Keratinocyte (primary cell): ENCODE results near the gene DDX60. TPM values are rescaled to one million over a fixed set of nuclear protein-coding genes. Genes with fewer than 3 reads are reported as not detected.

Experiments used
- DNase-seq: peaks from one replicate; pipeline ENCODE4 v3.0.0-alpha.2; 2011; ENCODE audit warnings: low read depth, missing footprints, low spot score
- FAIRE-seq: peaks from 2 replicates; lab custom pipeline; 2011; peaks lifted over from hg19 to GRCh38; lab: Jason Lieb, UNC
- H2AFZ ChIP-seq: 2 replicates; pipeline ENCODE4 v1.6.0; 2012; ENCODE audit warnings: low read length, control low read depth, inconsistent platforms; ENCODE audit not compliant: control insufficient read depth
- H3K27ac ChIP-seq: 2 replicates; pipeline ENCODE4 v1.5.1; 2011; ENCODE audit warnings: low read length; ENCODE audit not compliant: control insufficient read depth, insufficient read depth
- H3K27me3 ChIP-seq: 3 replicates; pipeline ENCODE4 v1.6.0; 2011; ENCODE audit warnings: low read length; ENCODE audit not compliant: control insufficient read depth, insufficient read depth; ENCODE audit errors: extremely low read depth
- H3K36me3 ChIP-seq, 2 experiments: 2 replicates in 1 of 2; 3 replicates in 1 of 2; pipeline ENCODE4 v1.5.1; 2011; ENCODE audit warnings: low read length in 2 of 2, mild to moderate bottlenecking in 1 of 2; ENCODE audit not compliant: control insufficient read depth in 2 of 2, insufficient read depth in 2 of 2; ENCODE audit errors: extremely low read depth in 1 of 2
- H3K4me1 ChIP-seq: 3 replicates; pipeline ENCODE4 v1.5.1; 2011; ENCODE audit warnings: low read length; ENCODE audit not compliant: control insufficient read depth, insufficient read depth; ENCODE audit errors: extremely low read depth
- H3K4me2 ChIP-seq: 3 replicates; pipeline ENCODE4 v1.6.0; 2011; ENCODE audit warnings: low read depth, low read length; ENCODE audit not compliant: control insufficient read depth, insufficient read depth; ENCODE audit errors: extremely low read depth
- H3K4me3 ChIP-seq, 3 experiments: fragments of 200-600 bp in 1 of 3; sonication (generic) in 1 of 3; 2 replicates in 2 of 3; 3 replicates in 1 of 3; pipeline ENCODE4 v1.5.1; 2011 to 2016; ENCODE audit warnings: low read length in 3 of 3, mild to moderate bottlenecking in 3 of 3, control low read depth in 2 of 3, inconsistent platforms in 1 of 3, low read depth in 1 of 3, mixed read lengths in 1 of 3, mixed run types in 1 of 3, moderate library complexity in 1 of 3; ENCODE audit not compliant: control insufficient read depth in 2 of 3, insufficient read depth in 2 of 3; ENCODE audit errors: extremely low read depth in 1 of 3
- H3K79me2 ChIP-seq: 2 replicates; pipeline ENCODE4 v1.6.0; 2012; ENCODE audit warnings: low read length; ENCODE audit not compliant: control insufficient read depth, insufficient read depth
- H3K9ac ChIP-seq: 3 replicates; pipeline ENCODE4 v1.6.0; 2011; ENCODE audit warnings: low read length; ENCODE audit not compliant: control insufficient read depth, insufficient read depth; ENCODE audit errors: extremely low read depth
- H3K9me1 ChIP-seq: 3 replicates; pipeline ENCODE4 v1.6.0; 2011; ENCODE audit warnings: low read length; ENCODE audit not compliant: control insufficient read depth, insufficient read depth; ENCODE audit errors: extremely low read depth
- H3K9me3 ChIP-seq: 2 replicates; pipeline ENCODE4 v1.5.1; 2012; ENCODE audit warnings: low read depth, low read length; ENCODE audit not compliant: control insufficient read depth
- H4K20me1 ChIP-seq: 3 replicates; pipeline ENCODE4 v1.6.0; 2011; ENCODE audit warnings: low read length; ENCODE audit not compliant: control insufficient read depth, insufficient read depth; ENCODE audit errors: extremely low read depth
- CTCF ChIP-seq, 3 experiments: IDR thresholded peaks in 1 of 3; conservative IDR thresholded peaks in 1 of 3; optimal IDR thresholded peaks in 1 of 3; 2 replicates in 2 of 3; 3 replicates in 1 of 3; pipeline versions ENCODE3 to v1.5.1; 2011; ENCODE audit warnings: low read length in 3 of 3, mild to moderate bottlenecking in 3 of 3, moderate library complexity in 2 of 3, control low read depth in 1 of 3, inconsistent platforms in 1 of 3; ENCODE audit not compliant: insufficient read depth in 2 of 3; ENCODE audit errors: extremely low read depth in 1 of 3
- EZH2 ChIP-seq: IDR thresholded peaks from one replicate; pipeline ENCODE4 v1.6.1; 2012; ENCODE audit warnings: inconsistent platforms, mild to moderate bottlenecking, low read length, moderate library complexity
- dilution Hi-C: fragments of 300-500 bp; cut with MboI; formaldehyde crosslinking; loops from one replicate; pipeline ENCODE4 v1.7.0; 2020; ENCODE audit warnings: low sequenced_read_pairs; ENCODE audit not compliant: extremely low pct_ligation_motif_present
- polyA plus RNA-seq, 5 experiments: library from polyadenylated mRNA; depleted of rRNA in 3 of 5; stranded (reverse) in 3 of 5; stranded (forward) in 1 of 5; unstranded in 1 of 5; fragments of >200 nt; gene quantifications; 1 replicate in 1 of 5; 2 replicates in 3 of 5; 3 replicates in 1 of 5; pipeline versions ENCODE4 v1.2.1 to v1.2.3, GENCODE V29; 2011 to 2012; ENCODE audit warnings: missing spikeins in 2 of 5, low read depth in 1 of 5, low replicate concordance in 1 of 5

Gene DDX60
- polyA plus RNA-seq, 1 donor (not counting 4 experiments of a cell fraction or from before 2014, with no cell fraction given) = 44.6 TPM

- H3K27me3 ChIP-seq = no peaks in the 10 kb centered on the region
- no peaks in the 10 kb centered on the region for H3K4me1 ChIP-seq
- no peak overlapping the region for H3K27ac ChIP-seq
- FAIRE-seq = no peak
- dilution Hi-C loops = no loop called here
- no peaks in the 10 kb centered on the region for H3K79me2 ChIP-seq
- H4K20me1 ChIP-seq = no peaks in the 10 kb centered on the region
- no peaks in the 10 kb centered on the region for H3K9me3 ChIP-seq
- TF ChIP-seq CTCF (optimal IDR thresholded peaks at IDR 0.05 in 1 of 3, IDR thresholded peaks at IDR 0.05 in 1 of 3, conservative IDR thresholded peaks at IDR 0.05 in 1 of 3; ENCODE audit: extremely low read depth in 1 of 3, insufficient read depth in 2 of 3, low read length in 3 of 3) = no peak
- TF ChIP-seq EZH2 = no peak
- H2AFZ ChIP-seq = no peak overlapping the region
- H3K36me3 ChIP-seq = peaks cover 0 to 3% of the 10 kb centered on the region in 2 experiments
- H3K9me1 ChIP-seq = no peaks in the 10 kb centered on the region
- DNase-seq = no peak
- no peak overlapping the region for H3K9ac ChIP-seq
- no peak overlapping the region for H3K4me3 ChIP-seq
- no peak overlapping the region for H3K4me2 ChIP-seq
Observed at GRCh38 chr4:168279556-168279955, 39.0 kb downstream of the DDX60 start.

GRCh38 chr4:168275836-168276235 lies 42.7 kb downstream of the DDX60 start:
- no peak overlapping the region for H2AFZ ChIP-seq
- DNase-seq (no peak), FAIRE-seq (no peak)
- TF ChIP-seq CTCF (optimal IDR thresholded peaks at IDR 0.05 in 1 of 3, IDR thresholded peaks at IDR 0.05 in 1 of 3, conservative IDR thresholded peaks at IDR 0.05 in 1 of 3; ENCODE audit: extremely low read depth in 1 of 3, insufficient read depth in 2 of 3, low read length in 3 of 3) (no peak), EZH2 (no peak)
- no peak overlapping the region for H3K27ac ChIP-seq
- no peaks in the 10 kb centered on the region for H4K20me1 ChIP-seq
- no peaks in the 10 kb centered on the region for H3K9me3 ChIP-seq
- no peaks in the 10 kb centered on the region for H3K79me2 ChIP-seq
- no peaks in the 10 kb centered on the region for H3K27me3 ChIP-seq
- dilution Hi-C loops = no loop called here
- H3K9ac ChIP-seq = no peak overlapping the region
- peaks cover 2% of the 10 kb centered on the region for H3K9me1 ChIP-seq
- H3K4me1 ChIP-seq = no peaks in the 10 kb centered on the region
- no peak overlapping the region for H3K4me2 ChIP-seq
- H3K36me3 ChIP-seq = peaks cover 0 to 12% of the 10 kb centered on the region in 2 experiments
- no peak overlapping the region for H3K4me3 ChIP-seq
